ENCODE measurements around the gene VPS54.

Gene VPS54

GRCh38 chr2:63862806-63863205 lies 156.4 kb downstream of the VPS54 start:
- TF ChIP-seq POLR2AphosphoS5 (IDR thresholded peaks at IDR 0.05; ENCODE audit: low read depth, low read length) (no peak), REST (IDR thresholded peaks at IDR 0.05; ENCODE audit: insufficient read depth in 1 of 2, low read depth in 2 of 2, low read length in 2 of 2) (no peak), TAF1 (IDR thresholded peaks at IDR 0.05; ENCODE audit: borderline replicate concordance, insufficient read depth, low read length) (no peak), SIN3A (IDR thresholded peaks at IDR 0.05; ENCODE audit: borderline replicate concordance, insufficient read depth, low read length) (no peak), FOXP2 (optimal IDR thresholded peaks at IDR 0.05; ENCODE audit: borderline replicate concordance, extremely low read depth, extremely low read length, insufficient read depth) (no peak)

DNA sequence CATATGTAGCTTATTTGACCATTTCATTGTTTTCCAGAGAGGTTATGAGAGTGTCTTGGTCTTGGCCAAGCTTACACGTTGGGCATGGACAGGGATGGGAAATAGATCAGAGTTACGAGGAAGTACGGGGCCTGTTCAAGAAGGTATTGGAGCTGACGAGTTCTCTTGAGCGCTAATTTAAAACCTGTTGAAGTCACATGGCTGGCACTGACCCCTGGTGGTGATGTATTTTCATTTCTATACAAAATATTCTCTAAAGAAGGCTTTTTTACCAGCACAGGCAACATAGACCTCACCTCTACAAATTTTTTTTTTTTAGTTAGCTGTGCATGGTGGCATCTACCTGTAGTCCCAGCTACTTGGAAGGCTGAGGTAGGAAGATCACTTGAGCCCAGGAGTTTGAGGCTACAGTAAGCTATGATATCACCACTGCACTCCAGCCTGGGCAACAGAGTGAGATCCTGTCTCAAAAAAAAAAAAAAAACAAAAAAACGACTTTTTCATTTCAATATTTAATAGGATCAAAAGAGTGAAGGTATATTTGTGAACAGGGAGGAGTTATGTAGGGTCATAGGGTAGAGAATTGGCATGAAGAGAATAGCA lies 157.9 kb downstream of the VPS54 start:
- TF ChIP-seq POLR2AphosphoS5 (IDR thresholded peaks at IDR 0.05; ENCODE audit: low read depth, low read length) (no peak), TAF1 (IDR thresholded peaks at IDR 0.05; ENCODE audit: borderline replicate concordance, insufficient read depth, low read length) (no peak), SIN3A (IDR thresholded peaks at IDR 0.05; ENCODE audit: borderline replicate concordance, insufficient read depth, low read length) (no peak), FOXP2 (optimal IDR thresholded peaks at IDR 0.05; ENCODE audit: borderline replicate concordance, extremely low read depth, extremely low read length, insufficient read depth) (no peak), REST (IDR thresholded peaks at IDR 0.05; ENCODE audit: insufficient read depth in 1 of 2, low read depth in 2 of 2, low read length in 2 of 2) (no peak)

GRCh38 chr2:63858291-63858690 lies 160.9 kb downstream of the VPS54 start:
- no peak for TF ChIP-seq TAF1 (IDR thresholded peaks at IDR 0.05; ENCODE audit: borderline replicate concordance, insufficient read depth, low read length)
- TF ChIP-seq REST (IDR thresholded peaks at IDR 0.05; ENCODE audit: insufficient read depth in 1 of 2, low read depth in 2 of 2, low read length in 2 of 2): no peak
- no peak for TF ChIP-seq SIN3A (IDR thresholded peaks at IDR 0.05; ENCODE audit: borderline replicate concordance, insufficient read depth, low read length)
- no peak for TF ChIP-seq POLR2AphosphoS5 (IDR thresholded peaks at IDR 0.05; ENCODE audit: low read depth, low read length)
- no peak for TF ChIP-seq FOXP2 (optimal IDR thresholded peaks at IDR 0.05; ENCODE audit: borderline replicate concordance, extremely low read depth, extremely low read length, insufficient read depth)

- no peak for TF ChIP-seq SIN3A (IDR thresholded peaks at IDR 0.05; ENCODE audit: borderline replicate concordance, insufficient read depth, low read length)
- TF ChIP-seq FOXP2 (optimal IDR thresholded peaks at IDR 0.05; ENCODE audit: borderline replicate concordance, extremely low read depth, extremely low read length, insufficient read depth): no peak
- TF ChIP-seq TAF1 (IDR thresholded peaks at IDR 0.05; ENCODE audit: borderline replicate concordance, insufficient read depth, low read length): no peak
- no peak for TF ChIP-seq POLR2AphosphoS5 (IDR thresholded peaks at IDR 0.05; ENCODE audit: low read depth, low read length)
- TF ChIP-seq REST (IDR thresholded peaks at IDR 0.05; ENCODE audit: insufficient read depth in 1 of 2, low read depth in 2 of 2, low read length in 2 of 2): no peak
Measured at GRCh38 chr2:63856303-63856603, 163.0 kb downstream of the VPS54 start.
